Measurements from ENCODE around the gene SCG3.

- TF ChIP-seq NFYB (CRISPR knock-in tag; conservative IDR thresholded peaks at IDR 0.05; ENCODE audit: low read depth) (no peak), CTCF (IDR thresholded peaks at IDR 0.05) (no peak), HMGXB4 (CRISPR knock-in tag; IDR thresholded peaks at IDR 0.05) (no peak), ZNF263 (CRISPR knock-in tag; IDR thresholded peaks at IDR 0.05; ENCODE audit: low read depth) (no peak), ZBTB43 (CRISPR knock-in tag; IDR thresholded peaks at IDR 0.05) (no peak), SP1 (CRISPR knock-in tag; conservative IDR thresholded peaks at IDR 0.05) (no peak), TEAD4 (CRISPR knock-in tag; IDR thresholded peaks at IDR 0.05) (no peak), TEAD1 (CRISPR knock-in tag; IDR thresholded peaks at IDR 0.05) (no peak), USF2 (CRISPR knock-in tag; IDR thresholded peaks at IDR 0.05) (no peak), TCF7 (CRISPR knock-in tag; IDR thresholded peaks at IDR 0.05; ENCODE audit: low read depth) (no peak), ETV6 (CRISPR knock-in tag; IDR thresholded peaks at IDR 0.05) (no peak), ATF1 (CRISPR knock-in tag; IDR thresholded peaks at IDR 0.05) (no peak)
Observed at GRCh38 chr15:51672155-51672687, 9.1 kb upstream of the SCG3 start.

All from WTC11 (cell line).